Testis (tissue), 5 donors: ENCODE measurements around the gene IP6K1. TPM values are rescaled to one million over a fixed set of nuclear protein-coding genes. Genes with fewer than 3 reads are reported as not detected.
"Not testable (repeated sequence)": the region's sequence is repeated elsewhere in the genome, so short reads cannot be mapped to it uniquely, and the experiment has no call there.

Experiments
- DNase-seq: peaks from one replicate; pipeline ENCODE4 v3.0.0-alpha.2; 2019
- H3K27ac ChIP-seq, 2 donors: fragments of 200-600 bp; sonication (generic); one replicate each; pipeline ENCODE4 v1.5.1; 2019
- H3K27me3 ChIP-seq: fragments of 200-600 bp; sonication (generic); one replicate; pipeline ENCODE4 v1.5.1; 2019
- H3K36me3 ChIP-seq: fragments of 200-600 bp; sonication (generic); one replicate; pipeline ENCODE4 v1.5.1; 2017; ENCODE audit warnings: low read depth; ENCODE audit errors: missing control alignments
- H3K4me1 ChIP-seq: fragments of 200-600 bp; sonication (generic); one replicate; pipeline ENCODE4 v1.5.1; 2019
- H3K4me3 ChIP-seq, 2 donors: fragments of 200-600 bp; sonication (generic); one replicate each; pipeline ENCODE4 v1.5.1; 2017 to 2019
- H3K9me3 ChIP-seq: fragments of 200-600 bp; sonication (generic); one replicate; pipeline ENCODE4 v1.5.1; 2017
- CTCF ChIP-seq, 3 experiments: fragments of 450-650 bp in 2 of 3; fragments of 200-600 bp in 1 of 3; sonication (generic) in 1 of 3; IDR thresholded peaks; one replicate each; pipeline ENCODE4 v1.5.1; 2016 to 2019; ENCODE audit warnings: antibody characterized with exemption in 3 of 3, mild to moderate bottlenecking in 2 of 3, moderate library complexity in 1 of 3
- POLR2A ChIP-seq: fragments of 450-650 bp; IDR thresholded peaks from one replicate; pipeline ENCODE4 v1.6.1; 2017; ENCODE audit warnings: antibody characterized with exemption, mild to moderate bottlenecking, moderate library complexity
- WGBS, 2 donors: methylation state at CpG; one replicate each; pipeline ENCODE4 v1.1.5; 2018; 5-methylcytosine and 5-hydroxymethylcytosine counted together
- intact Hi-C: fragments of 100-400 bp; cut with DNase I; formaldehyde crosslinking; loops from one replicate; pipeline ENCODE4 v1.15.1; 2023; ENCODE audit warnings: low total_unique reads
- long read RNA-seq, 2 donors: transcript quantifications; one replicate each; lab custom pipeline, GENCODE V29; 2026
- polyA plus RNA-seq: library from polyadenylated mRNA; stranded (reverse); fragments of 350-450 nt; fragmentation: Illumina TruSeq; extraction: RNeasy Lipid Tissue Mini Kit (QIAGEN cat#74804); gene quantifications from one replicate; pipeline ENCODE4 v1.2.3, GENCODE V29; 2014; ENCODE audit warnings: low read depth, low replicate concordance; ENCODE audit not compliant: insufficient read depth
- total RNA-seq, 2 donors: library from RNA; depleted of rRNA; stranded (reverse); fragments of >200 nt; gene quantifications; one replicate each; pipeline ENCODE4 v1.2.3, GENCODE V29; 2016

The IP6K1 gene
- total RNA-seq (100 to 1,000 TPM in 1 of 2 donors, 10 to 100 TPM in 1; 97.4 to 134 TPM), polyA plus RNA-seq (96.0 TPM)
- long read RNA-seq, donor 1, full-length matches to known transcripts, result 26 of 26 reads
- long read RNA-seq, donor 1, partial matches to known transcripts, result 0 of 26 reads
- long read RNA-seq, donor 1, other reads (novel, unspliced or antisense), result 0 of 26 reads
- long read RNA-seq, donor 2, full-length matches to known transcripts, result 17 of 17 reads
- long read RNA-seq, donor 2, partial matches to known transcripts, result 0 of 17 reads
- long read RNA-seq, donor 2, other reads (novel, unspliced or antisense), result 0 of 17 reads

- no peak for TF ChIP-seq CTCF (IDR thresholded peaks at IDR 0.05)
- peak; percentile 34 for TF ChIP-seq POLR2A
- DNase-seq, result peak; percentile 100
- H3K9me3 ChIP-seq, result no peaks in the 10 kb centered on the region
- peak within 1 kb of the TSS; percentile 93 to 96 for H3K4me3 ChIP-seq
- 3% methylated on average over 25 to 52 of the region's 55 CpGs for WGBS, 2 donors
- H3K36me3 ChIP-seq, result no peaks in the 10 kb centered on the region
- H3K27ac ChIP-seq, result peak within 1 kb of the TSS; percentile 99
- intact Hi-C loops, result no loop called here
- peaks cover 33% of the 10 kb centered on the region for H3K4me1 ChIP-seq
- H3K27me3 ChIP-seq, result no peaks in the 10 kb centered on the region
Measured at GRCh38 chr3:49786357-49787181, at the start of gene IP6K1. Gene IP6K1, minus strand, starts transcription at chr3:49786542. Its CDS starts 38,502 bp downstream, at chr3:49748040.

- Histone ChIP-seq H3K4me1 (no peaks in the 10 kb centered on the region), H3K27me3 (no peaks in the 10 kb centered on the region), H3K27ac (no peak overlapping the region), H3K4me3 (no peak overlapping the region), H3K36me3 (no peaks in the 10 kb centered on the region), H3K9me3 (no peaks in the 10 kb centered on the region)
- no peak for TF ChIP-seq POLR2A
- TF ChIP-seq CTCF (IDR thresholded peaks at IDR 0.05), result no peak
- intact Hi-C loops, result no loop called here
- no peak for DNase-seq
- 54 to 79% methylated on average over 3 of the region's 3 CpGs for WGBS, 2 donors
Measured at GRCh38 chr3:49831341-49831740, 45.0 kb upstream of the IP6K1 start.

- intact Hi-C loops, result no loop called here
Measured at GRCh38 chr3:49826016-49826415, 39.7 kb upstream of the IP6K1 start.

DNA sequence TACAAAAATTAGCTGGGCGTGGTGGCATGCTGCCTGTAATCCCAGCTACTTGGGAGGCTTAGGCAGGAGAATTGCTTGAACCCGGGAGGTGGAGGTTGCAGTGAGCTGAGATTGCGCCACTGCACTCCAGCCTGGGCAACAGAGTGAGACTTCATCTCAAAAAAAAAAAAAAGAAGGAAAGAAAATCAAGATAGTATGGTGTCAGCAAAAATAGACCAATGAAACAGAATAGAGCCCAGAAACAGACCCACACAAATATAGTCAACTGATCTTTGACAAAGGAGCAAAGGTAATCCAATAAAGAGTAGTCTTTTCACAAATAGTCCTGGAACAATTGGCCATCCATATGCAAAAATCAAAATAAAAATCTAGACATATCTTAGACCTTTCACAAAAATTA lies 36.8 kb upstream of the IP6K1 start:
- DNase-seq, H3K9me3 ChIP-seq, H3K36me3 ChIP-seq, H3K4me1 ChIP-seq, H3K27ac ChIP-seq, intact Hi-C loops, H3K4me3 ChIP-seq, H3K27me3 ChIP-seq: not testable (repeated sequence)
- 61 to 95% methylated on average over 3 of the region's 3 CpGs for WGBS, 2 donors

More at GRCh38 chr3:49826016-49826415, 39.7 kb upstream of the IP6K1 start:
- H3K27me3 ChIP-seq, result no peaks in the 10 kb centered on the region
- DNase-seq, result no peak
- no peaks in the 10 kb centered on the region for H3K4me1 ChIP-seq
- no peak overlapping the region for H3K27ac ChIP-seq
- WGBS, 2 donors, result 85 to 88% methylated on average over 6 of the region's 6 CpGs
- no peak for TF ChIP-seq POLR2A
- no peak for TF ChIP-seq CTCF (IDR thresholded peaks at IDR 0.05)
- H3K36me3 ChIP-seq, result no peaks in the 10 kb centered on the region
- H3K9me3 ChIP-seq, result no peaks in the 10 kb centered on the region
- H3K4me3 ChIP-seq, result no peak overlapping the region

DNA sequence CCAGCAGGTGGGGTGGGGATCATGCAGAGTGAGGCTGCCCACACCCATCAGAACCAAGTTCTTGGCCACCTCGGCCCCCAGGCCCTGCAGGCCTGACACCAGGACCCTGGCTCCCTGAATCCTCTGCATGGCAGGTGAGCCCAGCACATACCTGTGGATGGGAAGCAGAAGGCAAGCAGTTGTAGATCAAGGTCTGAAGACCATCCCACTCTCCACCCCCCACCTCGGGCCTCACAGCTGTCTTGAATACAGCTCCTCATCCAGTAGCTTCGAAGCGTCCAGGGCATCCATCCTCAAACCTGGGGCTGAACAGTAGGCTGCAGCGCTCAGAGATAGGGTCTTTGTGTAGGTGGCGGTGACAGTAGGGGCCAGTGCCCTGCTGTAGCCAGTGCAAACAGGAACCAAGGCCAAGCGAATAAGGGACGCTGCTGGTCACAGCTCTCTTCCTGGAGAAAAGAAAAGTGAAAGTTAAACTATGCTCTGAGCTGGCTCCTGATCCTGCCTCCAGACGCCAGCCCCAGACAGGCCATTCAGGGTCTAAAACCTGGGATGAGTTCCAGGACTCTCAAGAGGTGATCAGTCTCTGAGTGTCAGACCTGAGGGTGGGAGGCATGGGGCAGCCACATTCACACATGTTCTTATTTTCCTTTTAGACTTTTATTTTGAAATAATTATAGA lies 27.3 kb upstream of the IP6K1 start, which contains the start of gene UBA7:
Gene UBA7, minus strand, starts transcription at position 457 of the 678 bp plus-strand sequence. Its CDS starts 166 bp downstream, at position 291.
- H3K27me3 ChIP-seq, result no peaks in the 10 kb centered on the region
- TF ChIP-seq POLR2A, result no peak
- intact Hi-C loops, result no loop called here
- peak; percentile 46 for DNase-seq
- peak within 1 kb of the TSS; percentile 42 to 71 for H3K27ac ChIP-seq
- H3K4me1 ChIP-seq, result peaks cover 12% of the 10 kb centered on the region
- H3K9me3 ChIP-seq, result no peaks in the 10 kb centered on the region
- H3K36me3 ChIP-seq, result no peaks in the 10 kb centered on the region
- H3K4me3 ChIP-seq, result peak within 1 kb of the TSS; percentile 36 to 41
- WGBS, 2 donors, result 31 to 33% methylated on average over 5 to 9 of the region's 9 CpGs
